ENCODE measurements around the gene CDT1.
A peak's percentile ranks its signal among the peaks of the same experiment; 100 is the strongest.
"Not testable (repeated sequence)": the region's sequence is repeated elsewhere in the genome, so short reads cannot be mapped to it uniquely, and the experiment has no call there.

CDT1 gene

GRCh38 chr16:88768071-88768783 lies 35.4 kb upstream of the CDT1 start:
- DNase-seq: peak in 29 of 51 donors; percentile 17 to 69 (median 52)

GRCh38 chr16:88769617-88770460 lies 33.8 kb upstream of the CDT1 start:
- DNase-seq: no peak

GRCh38 chr16:88770461-88771293 lies 32.9 kb upstream of the CDT1 start:
- peak in 6 of 51 donors; percentile 16 to 34 (median 22) for DNase-seq

GRCh38 chr16:88771294-88771772 lies 32.3 kb upstream of the CDT1 start:
- DNase-seq: no peak

GRCh38 chr16:88771781-88772180 lies 31.8 kb upstream of the CDT1 start:
- DNase-seq: not testable (repeated sequence)

GRCh38 chr16:88772871-88773811 lies 30.4 kb upstream of the CDT1 start:
- peak in 22 of 51 donors; percentile 14 to 69 (median 36) for DNase-seq

- no peak for DNase-seq
Observed at GRCh38 chr16:88773812-88774291, 29.7 kb upstream of the CDT1 start.

- DNase-seq: no peak
Observed at GRCh38 chr16:88774544-88775393, 28.8 kb upstream of the CDT1 start.

GRCh38 chr16:88775825-88776224 lies 27.8 kb upstream of the CDT1 start:
- no peak for DNase-seq

GRCh38 chr16:88777471-88778270 lies 25.9 kb upstream of the CDT1 start:
- no peak for DNase-seq

- DNase-seq: no peak
Observed at GRCh38 chr16:88778271-88778525, 25.4 kb upstream of the CDT1 start.

- no peak for DNase-seq
Observed at GRCh38 chr16:88778541-88779065, 25.0 kb upstream of the CDT1 start.

- DNase-seq: no peak
Observed at GRCh38 chr16:88779406-88780141, 24.0 kb upstream of the CDT1 start.

GRCh38 chr16:88780142-88781062 lies 23.2 kb upstream of the CDT1 start:
- DNase-seq: no peak

GRCh38 chr16:88781140-88782077 lies 22.2 kb upstream of the CDT1 start:
- peak in 4 of 51 donors; percentile 11 to 27 (median 17) for DNase-seq

Data from hypothalamus (tissue), 51 donors.